NB4 (cell line): ENCODE measurements around the gene RPS6KA2.

Experiments used
- DNase-seq: peaks from one replicate; pipeline ENCODE4 v3.0.0; 2010; ENCODE audit warnings: low read depth
- H3K4me3 ChIP-seq: one replicate; pipeline ENCODE4 v1.5.1; 2011; ENCODE audit warnings: mild to moderate bottlenecking, low read depth, low read length, moderate library complexity
- MYC ChIP-seq: IDR thresholded peaks from 2 replicates; pipeline ENCODE4 v1.6.1; 2011; ENCODE audit warnings: low read depth, low read length
- POLR2A ChIP-seq: IDR thresholded peaks from 2 replicates; pipeline ENCODE4 v1.6.1; 2011; ENCODE audit warnings: mild to moderate bottlenecking; ENCODE audit not compliant: insufficient read length; ENCODE audit errors: extremely low read depth
- TF ChIP-seq, protein P1 (sequence below): IDR thresholded peaks from 2 replicates; pipeline ENCODE4 v1.6.1; 2011; ENCODE audit warnings: low read depth, low read length
- TF ChIP-seq, protein P2 (sequence below): IDR thresholded peaks from one replicate; pipeline ENCODE4 v1.5.1; 2012; ENCODE audit warnings: low read depth, low read length

Gene RPS6KA2

DNA sequence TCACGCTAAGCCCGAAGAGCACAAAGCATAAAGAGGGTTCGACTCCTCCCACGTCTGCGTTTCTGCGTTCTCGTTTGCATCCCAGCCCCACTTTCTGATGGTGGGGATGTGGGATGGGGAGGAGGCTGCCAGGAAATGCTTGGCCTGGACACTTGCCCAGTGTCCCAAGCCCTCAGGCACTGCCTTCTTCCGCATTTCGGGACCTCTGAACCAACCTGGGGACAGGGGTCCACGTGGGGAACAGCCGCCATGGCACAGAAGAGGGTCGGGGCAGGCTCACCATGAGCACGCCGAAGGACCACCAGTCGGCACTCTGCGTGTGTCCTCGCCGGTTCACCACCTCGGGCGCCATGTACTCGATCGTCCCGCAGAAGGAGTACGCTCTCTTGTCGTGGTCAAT lies 128.8 kb downstream of the RPS6KA2 start:
- TF ChIP-seq, protein P1, sequence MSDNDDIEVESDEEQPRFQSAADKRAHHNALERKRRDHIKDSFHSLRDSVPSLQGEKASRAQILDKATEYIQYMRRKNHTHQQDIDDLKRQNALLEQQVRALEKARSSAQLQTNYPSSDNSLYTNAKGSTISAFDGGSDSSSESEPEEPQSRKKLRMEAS = no peak
- no peak for TF ChIP-seq MYC
- TF ChIP-seq, protein P2, sequence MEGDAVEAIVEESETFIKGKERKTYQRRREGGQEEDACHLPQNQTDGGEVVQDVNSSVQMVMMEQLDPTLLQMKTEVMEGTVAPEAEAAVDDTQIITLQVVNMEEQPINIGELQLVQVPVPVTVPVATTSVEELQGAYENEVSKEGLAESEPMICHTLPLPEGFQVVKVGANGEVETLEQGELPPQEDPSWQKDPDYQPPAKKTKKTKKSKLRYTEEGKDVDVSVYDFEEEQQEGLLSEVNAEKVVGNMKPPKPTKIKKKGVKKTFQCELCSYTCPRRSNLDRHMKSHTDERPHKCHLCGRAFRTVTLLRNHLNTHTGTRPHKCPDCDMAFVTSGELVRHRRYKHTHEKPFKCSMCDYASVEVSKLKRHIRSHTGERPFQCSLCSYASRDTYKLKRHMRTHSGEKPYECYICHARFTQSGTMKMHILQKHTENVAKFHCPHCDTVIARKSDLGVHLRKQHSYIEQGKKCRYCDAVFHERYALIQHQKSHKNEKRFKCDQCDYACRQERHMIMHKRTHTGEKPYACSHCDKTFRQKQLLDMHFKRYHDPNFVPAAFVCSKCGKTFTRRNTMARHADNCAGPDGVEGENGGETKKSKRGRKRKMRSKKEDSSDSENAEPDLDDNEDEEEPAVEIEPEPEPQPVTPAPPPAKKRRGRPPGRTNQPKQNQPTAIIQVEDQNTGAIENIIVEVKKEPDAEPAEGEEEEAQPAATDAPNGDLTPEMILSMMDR = no peak
- no peak for TF ChIP-seq POLR2A

DNA sequence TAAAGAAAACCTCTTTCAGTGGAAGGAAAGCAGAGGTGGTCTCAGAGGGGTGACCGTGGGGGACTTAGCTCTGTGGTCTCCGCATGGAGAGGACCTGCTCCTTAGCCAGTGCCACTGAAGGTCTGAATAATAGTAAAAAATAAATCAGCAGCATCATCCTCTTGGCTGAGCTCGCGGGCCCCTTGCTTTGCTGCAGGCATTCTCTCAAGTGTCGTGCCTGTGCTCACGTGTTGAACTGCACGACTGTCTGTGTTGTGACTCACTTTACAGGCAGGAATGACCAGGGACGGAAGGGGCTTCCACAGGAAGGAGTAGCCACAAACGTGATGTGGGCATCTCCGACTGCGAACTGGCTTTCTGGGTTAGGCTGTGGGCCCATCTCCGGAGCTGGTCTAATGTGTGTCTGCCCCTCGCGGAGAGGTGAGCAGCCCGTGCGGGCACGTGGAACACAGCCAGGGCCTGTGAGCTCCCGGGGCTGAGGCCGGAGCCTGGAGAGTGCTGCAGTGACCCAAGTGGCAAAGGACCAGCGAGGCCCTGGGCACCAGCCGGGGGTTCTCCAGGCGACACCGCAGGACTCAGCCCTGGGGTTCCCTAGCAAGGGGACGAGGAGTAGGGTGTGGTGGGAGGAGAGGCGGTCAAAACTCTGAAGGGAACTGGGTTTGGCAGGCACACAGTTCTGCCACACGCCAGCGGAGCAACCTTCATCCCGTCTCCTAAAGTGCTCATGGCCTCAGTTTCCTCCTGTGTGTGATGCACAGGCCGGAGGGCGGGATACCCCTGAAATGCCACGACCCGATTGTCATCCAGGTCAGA lies 129.8 kb downstream of the RPS6KA2 start:
- DNase-seq = no peak
- no peak overlapping the region for H3K4me3 ChIP-seq
- TF ChIP-seq, protein P1 = no peak
- TF ChIP-seq POLR2A = no peak
- TF ChIP-seq, protein P2 = no peak

More for the DNA sequence above, 128.8 kb downstream of the RPS6KA2 start:
- no peak overlapping the region for H3K4me3 ChIP-seq
- no peak for DNase-seq

DNA sequence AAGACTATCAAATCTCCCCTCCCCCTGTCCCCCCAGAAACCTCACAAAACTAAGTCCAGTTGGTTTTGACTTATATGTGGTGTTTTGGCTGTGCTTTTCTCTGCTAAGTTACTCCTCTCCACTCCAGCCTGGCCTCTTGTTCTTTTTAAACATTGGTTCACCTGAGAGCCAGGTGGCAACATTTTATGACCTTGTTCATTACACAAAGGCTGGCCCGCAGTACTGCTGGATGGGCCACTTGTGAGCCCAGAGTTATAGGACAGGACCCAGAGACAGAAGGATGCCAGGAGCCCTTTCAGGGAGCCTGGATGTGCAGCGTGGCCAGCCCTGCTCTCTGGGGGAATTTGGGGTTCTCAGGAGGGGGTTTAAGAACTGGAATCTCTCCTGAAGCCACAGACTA lies 130.6 kb downstream of the RPS6KA2 start:
- TF ChIP-seq, protein P1 = no peak
- H3K4me3 ChIP-seq = no peak overlapping the region
- no peak for DNase-seq

DNA sequence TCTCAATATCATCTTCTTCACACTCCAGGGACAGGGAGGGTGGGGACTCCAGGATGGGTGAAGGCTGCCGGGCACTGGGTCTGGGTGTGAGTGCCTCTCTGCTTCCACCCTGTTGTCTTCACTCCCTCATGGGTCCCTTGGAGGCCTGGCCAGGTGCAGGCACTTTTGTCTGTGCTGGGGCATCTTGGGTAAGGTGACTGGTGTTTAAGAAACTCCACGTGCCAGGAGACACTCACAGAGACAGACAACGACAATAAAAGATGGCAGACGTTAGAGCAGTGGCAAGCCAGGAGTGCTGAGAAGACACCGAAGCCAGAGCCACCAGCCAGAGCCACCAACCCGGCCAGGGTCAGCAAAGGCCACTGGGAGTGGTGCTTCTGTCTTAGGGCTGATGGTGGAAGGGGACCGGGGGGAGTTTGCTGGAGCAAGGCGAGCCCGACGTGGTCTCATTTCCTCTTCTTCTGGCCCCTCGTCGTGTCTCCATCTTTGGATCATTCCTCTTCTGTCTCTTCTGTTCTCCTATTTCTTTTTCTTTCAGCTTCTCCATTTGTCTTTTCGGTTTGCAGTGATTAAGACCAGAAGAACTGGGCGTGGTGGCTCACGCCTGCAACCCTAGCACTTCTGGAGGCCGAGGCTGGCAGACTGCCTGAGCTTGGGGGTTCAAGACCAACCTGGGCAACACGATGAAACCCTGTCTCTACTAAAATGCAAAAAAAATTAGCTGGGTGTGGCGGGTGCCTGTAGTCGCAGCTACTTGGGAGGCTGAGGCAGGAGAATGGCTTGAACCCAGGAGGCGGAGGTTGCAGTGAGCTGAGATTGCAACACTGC lies 131.3 kb downstream of the RPS6KA2 start:
- H3K4me3 ChIP-seq = no peak overlapping the region
- no peak for DNase-seq
- TF ChIP-seq, protein P1 = no peak
- TF ChIP-seq POLR2A (no peak), MYC (no peak)
- TF ChIP-seq, protein P2 = no peak

DNA sequence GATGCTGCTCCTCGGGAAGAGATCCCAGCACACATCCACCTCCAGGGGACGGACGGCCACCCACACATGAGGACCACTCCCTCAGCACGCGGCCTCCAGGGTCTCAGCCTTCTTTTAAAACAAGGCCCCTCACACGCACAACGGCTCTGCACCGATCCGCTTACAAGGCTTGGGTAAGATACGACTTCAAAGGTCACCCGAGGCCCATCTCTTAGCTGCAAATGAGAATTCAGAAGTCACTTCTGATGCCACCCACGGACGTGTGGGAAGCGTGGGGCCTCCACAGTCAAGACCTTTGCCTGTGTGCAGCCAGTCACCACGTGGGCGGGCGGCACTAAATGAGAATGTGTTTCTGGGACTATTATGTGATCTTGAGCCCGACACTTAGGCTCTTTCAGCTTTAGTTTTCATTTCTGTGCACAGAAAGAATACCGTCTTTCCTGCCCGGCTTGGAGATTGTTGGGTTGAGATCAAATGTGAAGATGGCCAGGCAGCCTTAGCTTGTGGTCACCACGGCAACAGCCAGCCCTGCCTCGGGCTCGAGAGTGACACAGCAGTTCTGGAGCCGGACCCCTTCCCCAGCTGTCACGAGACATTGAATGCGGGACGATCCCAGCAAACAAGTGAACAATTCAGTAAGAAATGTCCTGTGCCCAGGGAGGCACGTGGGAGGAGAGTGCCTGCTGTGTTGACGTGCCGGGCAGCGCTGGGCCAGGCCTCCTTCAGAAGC lies 132.1 kb downstream of the RPS6KA2 start:
- H3K4me3 ChIP-seq = no peak overlapping the region
- DNase-seq = no peak
- TF ChIP-seq MYC = no peak
- TF ChIP-seq, protein P1 = no peak

DNA sequence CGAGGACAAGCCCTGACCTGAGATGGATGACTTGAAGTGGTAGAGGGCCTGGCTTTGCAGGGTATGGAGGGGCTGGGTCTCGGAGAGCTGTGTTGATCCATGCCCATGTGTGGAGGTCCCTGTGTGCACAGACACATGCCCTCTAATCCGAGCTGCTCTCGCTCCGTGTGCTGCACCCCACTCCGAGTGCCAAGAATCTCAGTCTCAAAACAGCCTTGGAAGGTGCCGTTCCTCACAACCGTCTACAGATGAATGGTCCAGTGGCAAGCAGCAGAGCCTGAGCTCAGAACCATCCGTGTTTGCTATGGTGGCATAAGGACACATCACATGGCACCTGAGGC lies 133.0 kb downstream of the RPS6KA2 start:
- DNase-seq = no peak
- H3K4me3 ChIP-seq = no peak overlapping the region
- TF ChIP-seq, protein P1 = no peak
- TF ChIP-seq MYC (no peak), POLR2A (no peak)
- TF ChIP-seq, protein P2 = no peak
